ENCODE data around the gene VPS26C. TPM values are rescaled to one million over a fixed set of nuclear protein-coding genes. Genes with fewer than 3 reads are reported as not detected.

VPS26C gene
- total and polyA plus RNA-seq, 12 donors, result 22.3 to 57.5 (median 46.3) TPM

- Histone ChIP-seq H3K27me3 (no peaks in the 10 kb centered on the region), H3K36me3 (no peaks in the 10 kb centered on the region), H3K9me3 (peaks cover 0 to 7% (median 0%) of the 10 kb centered on the region in 11 donors), H3K27ac (peak overlapping the region in 4 of 10 donors; percentile 92 to 96 (median 94)), H3K4me3 (no peak overlapping the region), H3K4me1 (peaks cover 7 to 37% (median 23%) of the 10 kb centered on the region in 9 donors)
- no peak for DNase-seq
- no peak for ATAC-seq
- 92 to 94% methylated on average over 7 of the region's 7 CpGs for WGBS, 2 donors
- intact Hi-C loops (cut with DNase I), result no loop called here
- no peak for TF ChIP-seq CTCF (IDR thresholded peaks at IDR 0.05)
Observed at GRCh38 chr21:37210130-37210529, 57.0 kb downstream of the VPS26C start.

GRCh38 chr21:37208741-37209225, 58.4 kb downstream of the VPS26C start:
- H3K27ac ChIP-seq, result peak overlapping the region in 9 of 10 donors; percentile 55 to 96 (median 91)
- intact Hi-C loops (cut with DNase I), result loop anchor here in 1 of 10 donors (5.0 kb wide), 1 partner anchor 159 kb away; the partner anchor contains the start of gene DYRK1A
- 64 to 67% methylated on average over 15 of the region's 15 CpGs for WGBS, 2 donors
- DNase-seq, result peak; percentile 36 to 44
- peaks cover 0 to 7% (median 0%) of the 10 kb centered on the region in 11 donors for H3K9me3 ChIP-seq
- peaks cover 0 to 4% (median 0%) of the 10 kb centered on the region in 9 donors for H3K36me3 ChIP-seq
- ATAC-seq, result peak; percentile 43 to 78 (median 70)
- TF ChIP-seq CTCF (IDR thresholded peaks at IDR 0.05), result no peak
- peak overlapping the region in 2 of 10 donors; percentile 33 to 42 for H3K4me3 ChIP-seq
- no peaks in the 10 kb centered on the region for H3K27me3 ChIP-seq
- peaks cover 7 to 45% (median 23%) of the 10 kb centered on the region in 9 donors for H3K4me1 ChIP-seq

- intact Hi-C loops (cut with DNase I), result loop anchor here in 1 of 10 donors (5.0 kb wide), 1 partner anchor 159 kb away; the partner anchor contains the start of gene DYRK1A
- Histone ChIP-seq H3K27me3 (no peaks in the 10 kb centered on the region), H3K4me1 (peaks cover 7 to 45% (median 23%) of the 10 kb centered on the region in 9 donors), H3K27ac (peak overlapping the region; percentile 65 to 96 (median 88)), H3K9me3 (peaks cover 0 to 7% (median 0%) of the 10 kb centered on the region in 11 donors), H3K36me3 (peaks cover 0 to 10% (median 0%) of the 10 kb centered on the region in 9 donors), H3K4me3 (peak overlapping the region in 7 of 10 donors; percentile 6 to 42 (median 25))
- ATAC-seq (peak; percentile 84 to 96 (median 92)), DNase-seq (peak; percentile 79 to 84)
- 30 to 39% methylated on average over 15 of the region's 15 CpGs for WGBS, 2 donors
- TF ChIP-seq CTCF (IDR thresholded peaks at IDR 0.05), result no peak
Observed at GRCh38 chr21:37208056-37208721, 58.9 kb downstream of the VPS26C start.

- ATAC-seq, result peak; percentile 49 to 80 (median 69)
- WGBS, 2 donors, result 27 to 39% methylated on average over 6 of the region's 6 CpGs
- H3K4me1 ChIP-seq, result peaks cover 7 to 45% (median 23%) of the 10 kb centered on the region in 9 donors
- DNase-seq, result peak in 1 of 2 donors; percentile 38
- H3K4me3 ChIP-seq, result peak overlapping the region in 3 of 10 donors; percentile 25 to 42 (median 33)
- H3K36me3 ChIP-seq, result peaks cover 0 to 16% (median 2%) of the 10 kb centered on the region in 9 donors
- peak overlapping the region; percentile 65 to 96 (median 88) for H3K27ac ChIP-seq
- intact Hi-C loops (cut with DNase I), result loop anchor here in 1 of 10 donors (5.0 kb wide), 1 partner anchor 160 kb away; the partner anchor contains the start of gene DYRK1A
- H3K9me3 ChIP-seq, result peaks cover 0 to 7% (median 0%) of the 10 kb centered on the region in 11 donors
- TF ChIP-seq CTCF (IDR thresholded peaks at IDR 0.05), result no peak
- no peaks in the 10 kb centered on the region for H3K27me3 ChIP-seq
Observed at GRCh38 chr21:37207441-37208009, 59.6 kb downstream of the VPS26C start.
